Spleen (tissue), 11 donors: ENCODE measurements around the gene ANO7. TPM values are rescaled to one million over a fixed set of nuclear protein-coding genes. Genes with fewer than 3 reads are reported as not detected.
A peak's percentile ranks its signal among the peaks of the same experiment; 100 is the strongest.

Experiments used
- DNase-seq: peaks from one replicate; pipeline ENCODE4 v3.0.0-alpha.2; 2020
- H3K27ac ChIP-seq, 8 donors: fragments of 200-600 bp; sonication (generic) in 7 of 8; 1 replicate in 4 of 8; 2 replicates in 4 of 8; pipeline versions ENCODE4 v1.5.0 to v1.8.0; 2016 to 2021; ENCODE audit warnings: inconsistent platforms in 4 of 8, mild to moderate bottlenecking in 4 of 8, moderate library complexity in 1 of 8
- H3K27me3 ChIP-seq, 7 donors: fragments of 200-600 bp; sonication (generic) in 6 of 7; replicated peaks in 1 of 7; 1 replicate in 4 of 7; 2 replicates in 3 of 7; pipeline versions ENCODE4 v1.5.0 to v1.8.0; 2016 to 2021; ENCODE audit warnings: inconsistent platforms in 3 of 7, mild to moderate bottlenecking in 1 of 7
- H3K36me3 ChIP-seq, 6 donors: fragments of 200-600 bp; sonication (generic) in 5 of 6; 1 replicate in 4 of 6; 2 replicates in 2 of 6; pipeline versions ENCODE4 v1.5.0 to v1.8.0; 2016 to 2021; ENCODE audit warnings: inconsistent platforms in 2 of 6
- H3K4me1 ChIP-seq, 6 donors: fragments of 200-600 bp; sonication (generic) in 5 of 6; 1 replicate in 3 of 6; 2 replicates in 3 of 6; pipeline versions ENCODE4 v1.5.0 to v1.8.0; 2016 to 2021; ENCODE audit warnings: inconsistent platforms in 3 of 6
- H3K4me3 ChIP-seq, 8 donors: fragments of 200-600 bp; sonication (generic) in 7 of 8; 1 replicate in 4 of 8; 2 replicates in 4 of 8; pipeline versions ENCODE4 v1.5.0 to v1.8.0; 2016 to 2021; ENCODE audit warnings: inconsistent platforms in 4 of 8, mild to moderate bottlenecking in 4 of 8, moderate library complexity in 2 of 8
- H3K9me3 ChIP-seq, 8 donors: fragments of 200-600 bp; sonication (generic) in 7 of 8; 1 replicate in 4 of 8; 2 replicates in 4 of 8; pipeline versions ENCODE4 v1.5.0 to v1.8.0; 2016 to 2021; ENCODE audit warnings: inconsistent platforms in 4 of 8
- POLR2A ChIP-seq, 3 donors: fragments of 450-650 bp; IDR thresholded peaks; one replicate each; pipeline ENCODE4 v1.5.1; 2017; ENCODE audit warnings: antibody characterized with exemption in 3 of 3, mild to moderate bottlenecking in 1 of 3
- POLR2AphosphoS5 ChIP-seq, 3 donors: sonication (generic); formaldehyde crosslinking; IDR thresholded peaks; one replicate each; pipeline ENCODE4 v1.5.1; 2017; ENCODE audit warnings: antibody characterized with exemption in 3 of 3
- WGBS, 5 donors: extraction: QIAGEN DNeasy Blood & Tissue Kit in 3 of 5; methylation state at CpG; one replicate each; pipeline versions ENCODE4 v1.1.5 to v1.1.7; 2013 to 2018; 5-methylcytosine and 5-hydroxymethylcytosine counted together
- intact Hi-C: fragments of 100-400 bp; cut with DNase I; formaldehyde crosslinking; loops from one replicate; pipeline ENCODE4 v1.15.0; 2023; ENCODE audit warnings: low total_unique reads
- polyA plus RNA-seq, 3 donors: library from polyadenylated mRNA; stranded (reverse); fragments of 200-250 nt; gene quantifications; one replicate each; pipeline ENCODE4 v1.2.1, GENCODE V29; 2013
- total RNA-seq, 7 donors: library from RNA; depleted of rRNA in 3 of 7; stranded (reverse); fragments of >200 nt in 3 of 7; fragmentation: NEBNext Ultra II Directional in 4 of 7; extraction: Animal tissue kit (Norgen Biotek cat#: 25700) in 4 of 7; gene quantifications; one replicate each; pipeline versions ENCODE4 v1.1.0 to v1.2.1, GENCODE V29; 2016 to 2021
- TF ChIP-seq, protein P1 (sequence below), 11 experiments: fragments of 200-600 bp in 7 of 11; fragments of 450-650 bp in 4 of 11; sonication (generic) in 4 of 11; IDR thresholded peaks in 8 of 11; conservative IDR thresholded peaks in 3 of 11; 1 replicate in 7 of 11; 2 replicates in 4 of 11; pipeline versions ENCODE4 v1.4.0 to v1.8.0; 2016 to 2021; ENCODE audit warnings: antibody characterized with exemption in 11 of 11, inconsistent platforms in 4 of 11, mild to moderate bottlenecking in 1 of 11
- donor health status: healthy with polysubstance abuse.
- donor health status: DM: no; HTN: no; CAD: no; lungs with moderate emphysema.
- donor health status: DM: no; HTN: no; CAD: no.
- donor health status: Bipolar disorder and iron deficiency.
- donor health status: healthy.
- donor health status: DM: no; HTN: no; CAD: no.
- donor health status: DM: yes; HTN: yes; CAD: no.

The ANO7 gene
- total and polyA plus RNA-seq, 10 donors, result 0.46 to 3.5 (median 2.4) TPM

- Histone ChIP-seq H3K9me3 (peaks cover 0 to 7% (median 0%) of the 10 kb centered on the region in 8 donors), H3K4me3 (peak overlapping the region; percentile 76 to 97 (median 84)), H3K27ac (peak overlapping the region; percentile 55 to 93 (median 86)), H3K36me3 (peaks cover 0 to 23% (median 4%) of the 10 kb centered on the region in 6 donors), H3K4me1 (peaks cover 10 to 65% (median 45%) of the 10 kb centered on the region in 6 donors), H3K27me3 (no peaks in the 10 kb centered on the region)
- intact Hi-C loops, result loop anchor here (10.0 kb wide), 1 partner anchor 63 kb away; no protein-coding TSS in a partner anchor
- peak; percentile 94 for DNase-seq
- TF ChIP-seq POLR2A (IDR thresholded peaks at IDR 0.05) (no peak), POLR2AphosphoS5 (IDR thresholded peaks at IDR 0.05) (peak; percentile 67 to 79 (median 75))
- TF ChIP-seq, protein P1, sequence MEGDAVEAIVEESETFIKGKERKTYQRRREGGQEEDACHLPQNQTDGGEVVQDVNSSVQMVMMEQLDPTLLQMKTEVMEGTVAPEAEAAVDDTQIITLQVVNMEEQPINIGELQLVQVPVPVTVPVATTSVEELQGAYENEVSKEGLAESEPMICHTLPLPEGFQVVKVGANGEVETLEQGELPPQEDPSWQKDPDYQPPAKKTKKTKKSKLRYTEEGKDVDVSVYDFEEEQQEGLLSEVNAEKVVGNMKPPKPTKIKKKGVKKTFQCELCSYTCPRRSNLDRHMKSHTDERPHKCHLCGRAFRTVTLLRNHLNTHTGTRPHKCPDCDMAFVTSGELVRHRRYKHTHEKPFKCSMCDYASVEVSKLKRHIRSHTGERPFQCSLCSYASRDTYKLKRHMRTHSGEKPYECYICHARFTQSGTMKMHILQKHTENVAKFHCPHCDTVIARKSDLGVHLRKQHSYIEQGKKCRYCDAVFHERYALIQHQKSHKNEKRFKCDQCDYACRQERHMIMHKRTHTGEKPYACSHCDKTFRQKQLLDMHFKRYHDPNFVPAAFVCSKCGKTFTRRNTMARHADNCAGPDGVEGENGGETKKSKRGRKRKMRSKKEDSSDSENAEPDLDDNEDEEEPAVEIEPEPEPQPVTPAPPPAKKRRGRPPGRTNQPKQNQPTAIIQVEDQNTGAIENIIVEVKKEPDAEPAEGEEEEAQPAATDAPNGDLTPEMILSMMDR (IDR thresholded peaks at IDR 0.05 in 8 of 11, conservative IDR thresholded peaks at IDR 0.05 in 3 of 11), result no peak
- 1 to 5% (median 2%) methylated on average over 20 to 37 of the region's 37 CpGs for WGBS, 5 donors
These were observed 83.3 kb downstream of the ANO7 start for GRCh38 chr2:241271706-241272302.

GRCh38 chr2:241272303-241273209, 84.1 kb downstream of the ANO7 start:
- Histone ChIP-seq H3K27me3 (no peaks in the 10 kb centered on the region), H3K9me3 (peaks cover 0 to 7% (median 0%) of the 10 kb centered on the region in 8 donors), H3K4me1 (peaks cover 10 to 63% (median 44%) of the 10 kb centered on the region in 6 donors), H3K36me3 (peaks cover 0 to 16% (median under 1%) of the 10 kb centered on the region in 6 donors), H3K4me3 (peak overlapping the region; percentile 76 to 97 (median 84)), H3K27ac (peak overlapping the region; percentile 55 to 93 (median 86))
- intact Hi-C loops, result loop anchor here (10.0 kb wide), 1 partner anchor 62 kb away; no protein-coding TSS in a partner anchor
- no peak for TF ChIP-seq POLR2A (IDR thresholded peaks at IDR 0.05)
- TF ChIP-seq POLR2AphosphoS5 (IDR thresholded peaks at IDR 0.05), result peak; percentile 68 to 79 (median 72)
- TF ChIP-seq, protein P1 (IDR thresholded peaks at IDR 0.05 in 8 of 11, conservative IDR thresholded peaks at IDR 0.05 in 3 of 11), result no peak
- 1 to 3% (median 1%) methylated on average over 9 to 98 of the region's 102 CpGs for WGBS, 5 donors
- DNase-seq, result peak; percentile 88

GRCh38 chr2:241273210-241274020, 84.9 kb downstream of the ANO7 start:
- whole genome bisulfite sequencing, 5 donors, result 67 to 72% (median 68%) methylated on average over 21 of the region's 21 CpGs
- DNase-seq, result no peak
- Histone ChIP-seq H3K36me3 (peaks cover 0 to 11% (median 0%) of the 10 kb centered on the region in 6 donors), H3K9me3 (peaks cover 0 to 7% (median 0%) of the 10 kb centered on the region in 8 donors), H3K4me3 (peak overlapping the region in 7 of 8 donors; percentile 76 to 97 (median 81)), H3K27me3 (no peaks in the 10 kb centered on the region), H3K27ac (peak overlapping the region in 7 of 8 donors; percentile 85 to 93 (median 87)), H3K4me1 (peaks cover 10 to 58% (median 40%) of the 10 kb centered on the region in 6 donors)
- TF ChIP-seq POLR2A (IDR thresholded peaks at IDR 0.05) (no peak), POLR2AphosphoS5 (IDR thresholded peaks at IDR 0.05) (no peak)
- TF ChIP-seq, protein P1 (IDR thresholded peaks at IDR 0.05 in 8 of 11, conservative IDR thresholded peaks at IDR 0.05 in 3 of 11), result no peak
- intact Hi-C loops, result loop anchor here (10.0 kb wide), 1 partner anchor 61 kb away; no protein-coding TSS in a partner anchor
